ENCODE results near the gene CAPZA3. TPM values are rescaled to one million over a fixed set of nuclear protein-coding genes. Genes with fewer than 3 reads are reported as not detected.
A peak's percentile ranks its signal among the peaks of the same experiment; 100 is the strongest.

Gene CAPZA3
- total and polyA plus RNA-seq, 2 experiments from 2014 or later: not detected

GRCh38 chr12:18747895-18748294, 10.0 kb downstream of the CAPZA3 start (continued):
- TF ChIP-seq, protein P1, sequence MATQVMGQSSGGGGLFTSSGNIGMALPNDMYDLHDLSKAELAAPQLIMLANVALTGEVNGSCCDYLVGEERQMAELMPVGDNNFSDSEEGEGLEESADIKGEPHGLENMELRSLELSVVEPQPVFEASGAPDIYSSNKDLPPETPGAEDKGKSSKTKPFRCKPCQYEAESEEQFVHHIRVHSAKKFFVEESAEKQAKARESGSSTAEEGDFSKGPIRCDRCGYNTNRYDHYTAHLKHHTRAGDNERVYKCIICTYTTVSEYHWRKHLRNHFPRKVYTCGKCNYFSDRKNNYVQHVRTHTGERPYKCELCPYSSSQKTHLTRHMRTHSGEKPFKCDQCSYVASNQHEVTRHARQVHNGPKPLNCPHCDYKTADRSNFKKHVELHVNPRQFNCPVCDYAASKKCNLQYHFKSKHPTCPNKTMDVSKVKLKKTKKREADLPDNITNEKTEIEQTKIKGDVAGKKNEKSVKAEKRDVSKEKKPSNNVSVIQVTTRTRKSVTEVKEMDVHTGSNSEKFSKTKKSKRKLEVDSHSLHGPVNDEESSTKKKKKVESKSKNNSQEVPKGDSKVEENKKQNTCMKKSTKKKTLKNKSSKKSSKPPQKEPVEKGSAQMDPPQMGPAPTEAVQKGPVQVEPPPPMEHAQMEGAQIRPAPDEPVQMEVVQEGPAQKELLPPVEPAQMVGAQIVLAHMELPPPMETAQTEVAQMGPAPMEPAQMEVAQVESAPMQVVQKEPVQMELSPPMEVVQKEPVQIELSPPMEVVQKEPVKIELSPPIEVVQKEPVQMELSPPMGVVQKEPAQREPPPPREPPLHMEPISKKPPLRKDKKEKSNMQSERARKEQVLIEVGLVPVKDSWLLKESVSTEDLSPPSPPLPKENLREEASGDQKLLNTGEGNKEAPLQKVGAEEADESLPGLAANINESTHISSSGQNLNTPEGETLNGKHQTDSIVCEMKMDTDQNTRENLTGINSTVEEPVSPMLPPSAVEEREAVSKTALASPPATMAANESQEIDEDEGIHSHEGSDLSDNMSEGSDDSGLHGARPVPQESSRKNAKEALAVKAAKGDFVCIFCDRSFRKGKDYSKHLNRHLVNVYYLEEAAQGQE (IDR thresholded peaks at IDR 0.05; ENCODE audit: unreplicated experiment): no peak
- no peak for TF ChIP-seq ZNF114 (CRISPR knock-in tag; IDR thresholded peaks at IDR 0.05)

DNA sequence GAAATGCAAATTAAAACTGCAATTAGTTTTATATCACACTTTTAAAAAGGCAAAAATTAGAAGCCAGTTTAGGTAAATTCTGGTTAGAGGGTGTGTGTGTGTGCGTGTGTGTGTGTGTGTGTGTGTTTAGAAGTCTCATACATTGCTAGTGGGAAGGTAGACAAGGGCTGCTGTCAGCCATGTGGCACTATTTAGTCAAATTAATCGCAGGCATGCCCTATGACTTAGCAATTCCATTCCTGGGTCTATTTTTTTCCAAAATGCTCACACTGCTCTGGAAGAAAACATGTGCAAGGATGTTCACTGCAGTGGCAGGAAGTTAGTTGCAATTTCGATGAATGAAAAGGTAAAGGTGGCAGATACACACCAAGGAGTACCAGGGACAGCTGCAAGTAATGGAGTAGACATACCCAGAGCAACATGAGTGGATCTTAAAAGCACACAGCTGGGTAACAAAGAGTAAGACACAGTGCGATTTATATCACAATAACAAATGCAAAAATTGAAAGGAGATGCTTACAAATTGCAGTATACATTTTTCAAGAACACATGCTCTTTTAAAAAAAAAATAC, 11.6 kb downstream of the CAPZA3 start:
- H3K36me3 Mint-ChIP-seq (ENCODE audit: low read depth): no peaks in the 10 kb centered on the region
- H3K4me1 Mint-ChIP-seq: peaks cover 58% of the 10 kb centered on the region
- no peak for DNase-seq (ENCODE audit: low spot score)
- no peak overlapping the region for H3K4me3 Mint-ChIP-seq
- Histone ChIP-seq H3K36me3 (ENCODE audit: insufficient read depth) (no peaks in the 10 kb centered on the region), H3K4me3 (no peak overlapping the region), H4K20me1 (replicated peaks; ENCODE audit: insufficient read depth) (no peaks in the 10 kb centered on the region), H2AFZ (0 out of 2 replicates have a peak overlapping the region, but pooled peaks have one; percentile 2), H3K4me2 (no peak overlapping the region), H3K79me2 (replicated peaks; ENCODE audit: insufficient read depth) (no peaks in the 10 kb centered on the region), H3K27ac (ENCODE audit: low read depth) (no peak overlapping the region), H3K9me2 (ENCODE audit: insufficient read depth) (no peaks in the 10 kb centered on the region), H3K4me1 (ENCODE audit: insufficient read depth) (peaks cover 44% of the 10 kb centered on the region), H3F3A (replicated peaks; ENCODE audit: low read depth) (no peaks in the 10 kb centered on the region), H3K27me3 (ENCODE audit: insufficient read depth) (no peaks in the 10 kb centered on the region)
- peaks cover 4% of the 10 kb centered on the region for H3K27me3 Mint-ChIP-seq (ENCODE audit: insufficient read depth, low read depth, poor library complexity)
- peak overlapping the region; percentile 34 for H3K27ac Mint-ChIP-seq
- H3K9me3 Mint-ChIP-seq: no peaks in the 10 kb centered on the region; the same call in 2 of the 3 replicates
- ATAC-seq: no peak
- TF ChIP-seq CREB1 (CRISPR knock-in tag; IDR thresholded peaks at IDR 0.05; ENCODE audit: low read depth) (no peak), NANOG (IDR thresholded peaks at IDR 0.05; ENCODE audit: borderline replicate concordance) (no peak), ZNF114 (CRISPR knock-in tag; IDR thresholded peaks at IDR 0.05) (no peak)
- TF ChIP-seq, protein P1 (IDR thresholded peaks at IDR 0.05; ENCODE audit: unreplicated experiment): no peak
- TF ChIP-seq, protein P2, sequence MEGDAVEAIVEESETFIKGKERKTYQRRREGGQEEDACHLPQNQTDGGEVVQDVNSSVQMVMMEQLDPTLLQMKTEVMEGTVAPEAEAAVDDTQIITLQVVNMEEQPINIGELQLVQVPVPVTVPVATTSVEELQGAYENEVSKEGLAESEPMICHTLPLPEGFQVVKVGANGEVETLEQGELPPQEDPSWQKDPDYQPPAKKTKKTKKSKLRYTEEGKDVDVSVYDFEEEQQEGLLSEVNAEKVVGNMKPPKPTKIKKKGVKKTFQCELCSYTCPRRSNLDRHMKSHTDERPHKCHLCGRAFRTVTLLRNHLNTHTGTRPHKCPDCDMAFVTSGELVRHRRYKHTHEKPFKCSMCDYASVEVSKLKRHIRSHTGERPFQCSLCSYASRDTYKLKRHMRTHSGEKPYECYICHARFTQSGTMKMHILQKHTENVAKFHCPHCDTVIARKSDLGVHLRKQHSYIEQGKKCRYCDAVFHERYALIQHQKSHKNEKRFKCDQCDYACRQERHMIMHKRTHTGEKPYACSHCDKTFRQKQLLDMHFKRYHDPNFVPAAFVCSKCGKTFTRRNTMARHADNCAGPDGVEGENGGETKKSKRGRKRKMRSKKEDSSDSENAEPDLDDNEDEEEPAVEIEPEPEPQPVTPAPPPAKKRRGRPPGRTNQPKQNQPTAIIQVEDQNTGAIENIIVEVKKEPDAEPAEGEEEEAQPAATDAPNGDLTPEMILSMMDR (conservative IDR thresholded peaks at IDR 0.05; ENCODE audit: low read depth in 2 of 2): no peak
- TF ChIP-seq, protein P3, sequence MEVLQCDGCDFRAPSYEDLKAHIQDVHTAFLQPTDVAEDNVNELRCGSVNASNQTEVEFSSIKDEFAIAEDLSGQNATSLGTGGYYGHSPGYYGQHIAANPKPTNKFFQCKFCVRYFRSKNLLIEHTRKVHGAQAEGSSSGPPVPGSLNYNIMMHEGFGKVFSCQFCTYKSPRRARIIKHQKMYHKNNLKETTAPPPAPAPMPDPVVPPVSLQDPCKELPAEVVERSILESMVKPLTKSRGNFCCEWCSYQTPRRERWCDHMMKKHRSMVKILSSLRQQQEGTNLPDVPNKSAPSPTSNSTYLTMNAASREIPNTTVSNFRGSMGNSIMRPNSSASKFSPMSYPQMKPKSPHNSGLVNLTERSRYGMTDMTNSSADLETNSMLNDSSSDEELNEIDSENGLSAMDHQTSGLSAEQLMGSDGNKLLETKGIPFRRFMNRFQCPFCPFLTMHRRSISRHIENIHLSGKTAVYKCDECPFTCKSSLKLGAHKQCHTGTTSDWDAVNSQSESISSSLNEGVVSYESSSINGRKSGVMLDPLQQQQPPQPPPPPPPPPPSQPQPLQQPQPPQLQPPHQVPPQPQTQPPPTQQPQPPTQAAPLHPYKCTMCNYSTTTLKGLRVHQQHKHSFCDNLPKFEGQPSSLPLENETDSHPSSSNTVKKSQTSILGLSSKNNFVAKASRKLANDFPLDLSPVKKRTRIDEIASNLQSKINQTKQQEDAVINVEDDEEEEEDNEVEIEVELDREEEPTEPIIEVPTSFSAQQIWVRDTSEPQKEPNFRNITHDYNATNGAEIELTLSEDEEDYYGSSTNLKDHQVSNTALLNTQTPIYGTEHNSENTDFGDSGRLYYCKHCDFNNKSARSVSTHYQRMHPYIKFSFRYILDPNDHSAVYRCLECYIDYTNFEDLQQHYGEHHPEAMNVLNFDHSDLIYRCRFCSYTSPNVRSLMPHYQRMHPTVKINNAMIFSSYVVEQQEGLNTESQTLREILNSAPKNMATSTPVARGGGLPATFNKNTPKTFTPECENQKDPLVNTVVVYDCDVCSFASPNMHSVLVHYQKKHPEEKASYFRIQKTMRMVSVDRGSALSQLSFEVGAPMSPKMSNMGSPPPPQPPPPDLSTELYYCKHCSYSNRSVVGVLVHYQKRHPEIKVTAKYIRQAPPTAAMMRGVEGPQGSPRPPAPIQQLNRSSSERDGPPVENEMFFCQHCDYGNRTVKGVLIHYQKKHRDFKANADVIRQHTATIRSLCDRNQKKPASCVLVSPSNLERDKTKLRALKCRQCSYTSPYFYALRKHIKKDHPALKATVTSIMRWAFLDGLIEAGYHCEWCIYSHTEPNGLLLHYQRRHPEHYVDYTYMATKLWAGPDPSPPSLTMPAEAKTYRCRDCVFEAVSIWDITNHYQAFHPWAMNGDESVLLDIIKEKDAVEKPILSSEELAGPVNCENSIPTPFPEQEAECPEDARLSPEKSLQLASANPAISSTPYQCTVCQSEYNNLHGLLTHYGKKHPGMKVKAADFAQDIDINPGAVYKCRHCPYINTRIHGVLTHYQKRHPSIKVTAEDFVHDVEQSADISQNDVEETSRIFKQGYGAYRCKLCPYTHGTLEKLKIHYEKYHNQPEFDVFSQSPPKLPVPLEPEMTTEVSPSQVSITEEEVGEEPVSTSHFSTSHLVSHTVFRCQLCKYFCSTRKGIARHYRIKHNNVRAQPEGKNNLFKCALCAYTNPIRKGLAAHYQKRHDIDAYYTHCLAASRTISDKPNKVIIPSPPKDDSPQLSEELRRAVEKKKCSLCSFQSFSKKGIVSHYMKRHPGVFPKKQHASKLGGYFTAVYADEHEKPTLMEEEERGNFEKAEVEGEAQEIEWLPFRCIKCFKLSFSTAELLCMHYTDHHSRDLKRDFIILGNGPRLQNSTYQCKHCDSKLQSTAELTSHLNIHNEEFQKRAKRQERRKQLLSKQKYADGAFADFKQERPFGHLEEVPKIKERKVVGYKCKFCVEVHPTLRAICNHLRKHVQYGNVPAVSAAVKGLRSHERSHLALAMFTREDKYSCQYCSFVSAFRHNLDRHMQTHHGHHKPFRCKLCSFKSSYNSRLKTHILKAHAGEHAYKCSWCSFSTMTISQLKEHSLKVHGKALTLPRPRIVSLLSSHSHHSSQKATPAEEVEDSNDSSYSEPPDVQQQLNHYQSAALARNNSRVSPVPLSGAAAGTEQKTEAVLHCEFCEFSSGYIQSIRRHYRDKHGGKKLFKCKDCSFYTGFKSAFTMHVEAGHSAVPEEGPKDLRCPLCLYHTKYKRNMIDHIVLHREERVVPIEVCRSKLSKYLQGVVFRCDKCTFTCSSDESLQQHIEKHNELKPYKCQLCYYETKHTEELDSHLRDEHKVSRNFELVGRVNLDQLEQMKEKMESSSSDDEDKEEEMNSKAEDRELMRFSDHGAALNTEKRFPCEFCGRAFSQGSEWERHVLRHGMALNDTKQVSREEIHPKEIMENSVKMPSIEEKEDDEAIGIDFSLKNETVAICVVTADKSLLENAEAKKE (CRISPR knock-in tag; IDR thresholded peaks at IDR 0.05): no peak
- TF ChIP-seq, protein P4, sequence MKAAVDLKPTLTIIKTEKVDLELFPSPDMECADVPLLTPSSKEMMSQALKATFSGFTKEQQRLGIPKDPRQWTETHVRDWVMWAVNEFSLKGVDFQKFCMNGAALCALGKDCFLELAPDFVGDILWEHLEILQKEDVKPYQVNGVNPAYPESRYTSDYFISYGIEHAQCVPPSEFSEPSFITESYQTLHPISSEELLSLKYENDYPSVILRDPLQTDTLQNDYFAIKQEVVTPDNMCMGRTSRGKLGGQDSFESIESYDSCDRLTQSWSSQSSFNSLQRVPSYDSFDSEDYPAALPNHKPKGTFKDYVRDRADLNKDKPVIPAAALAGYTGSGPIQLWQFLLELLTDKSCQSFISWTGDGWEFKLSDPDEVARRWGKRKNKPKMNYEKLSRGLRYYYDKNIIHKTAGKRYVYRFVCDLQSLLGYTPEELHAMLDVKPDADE (IDR thresholded peaks at IDR 0.05): no peak
